MV-4-11 (cell line): ENCODE measurements around the gene RAB28.

Experiments used
- DNase-seq: peaks from one replicate; lab custom pipeline; 2025; lab: John Stamatoyannopoulos, UW

Gene RAB28

GRCh38 chr4:13371048-13371447 lies 113.1 kb downstream of the RAB28 start:
- no peak for DNase-seq

- no peak for DNase-seq
Observed at GRCh38 chr4:13368217-13368616, 115.9 kb downstream of the RAB28 start.

DNA sequence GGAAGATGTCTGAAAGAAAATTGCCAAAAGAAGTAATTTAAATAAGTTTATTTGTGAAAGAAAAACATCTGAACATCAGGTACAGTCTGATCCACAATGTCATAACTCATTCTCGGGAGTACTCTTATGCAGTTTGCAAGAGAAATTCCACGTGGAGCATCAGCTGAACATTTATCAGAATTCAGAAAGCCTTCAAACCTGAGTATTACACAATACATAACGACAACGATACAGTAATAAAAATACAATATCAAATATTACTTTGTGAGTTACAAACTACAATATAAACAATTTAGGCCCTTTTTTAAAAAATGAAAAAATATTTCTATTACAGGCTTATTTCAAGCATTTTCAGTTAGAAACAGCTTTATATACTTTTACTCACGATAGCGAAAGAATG lies 116.4 kb downstream of the RAB28 start:
- no peak for DNase-seq

DNA sequence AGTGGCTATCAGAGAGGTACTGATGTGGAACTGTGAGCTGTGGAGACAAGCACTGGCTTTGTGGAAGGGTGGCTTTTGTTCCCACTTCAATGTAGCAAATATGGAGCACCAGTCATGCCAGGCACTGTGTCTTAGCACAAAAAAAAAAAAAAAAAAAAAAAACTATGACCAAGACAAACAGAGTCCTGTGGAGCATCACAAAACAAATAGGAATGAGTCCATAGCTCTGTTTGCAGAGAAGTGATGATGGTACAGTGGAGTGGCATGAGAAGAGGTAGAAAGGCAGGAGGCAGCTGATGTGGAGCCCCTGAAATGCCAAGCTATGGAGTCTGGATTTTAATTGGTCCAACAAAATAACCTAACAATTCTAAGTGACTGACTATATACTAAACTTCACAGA lies 116.9 kb downstream of the RAB28 start:
- DNase-seq: no peak

GRCh38 chr4:13365195-13365594 lies 118.9 kb downstream of the RAB28 start:
- no peak for DNase-seq

DNA sequence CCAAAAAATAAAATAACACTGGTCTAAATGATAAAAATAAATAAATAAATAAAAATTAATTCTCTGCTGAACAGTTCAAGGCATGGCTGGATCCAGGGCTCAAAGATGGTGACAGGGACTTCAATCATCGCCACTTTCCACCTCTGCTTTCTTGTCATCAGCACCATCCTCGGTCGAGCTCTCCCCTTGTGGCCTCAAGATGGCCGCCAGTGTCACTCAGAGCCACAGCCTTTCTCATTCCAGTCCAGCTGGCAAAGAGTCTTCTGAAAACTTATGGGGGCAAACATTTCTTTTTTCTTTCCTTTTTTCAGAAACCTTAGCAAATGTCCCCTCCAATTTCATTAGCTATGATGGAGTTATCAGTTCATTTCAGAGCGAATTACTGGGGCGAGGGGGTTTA lies 119.5 kb downstream of the RAB28 start:
- DNase-seq: no peak

GRCh38 chr4:13364172-13364571 lies 120.0 kb downstream of the RAB28 start:
- no peak for DNase-seq

- DNase-seq: no peak
Observed at GRCh38 chr4:13359809-13360208, 124.3 kb downstream of the RAB28 start.

DNA sequence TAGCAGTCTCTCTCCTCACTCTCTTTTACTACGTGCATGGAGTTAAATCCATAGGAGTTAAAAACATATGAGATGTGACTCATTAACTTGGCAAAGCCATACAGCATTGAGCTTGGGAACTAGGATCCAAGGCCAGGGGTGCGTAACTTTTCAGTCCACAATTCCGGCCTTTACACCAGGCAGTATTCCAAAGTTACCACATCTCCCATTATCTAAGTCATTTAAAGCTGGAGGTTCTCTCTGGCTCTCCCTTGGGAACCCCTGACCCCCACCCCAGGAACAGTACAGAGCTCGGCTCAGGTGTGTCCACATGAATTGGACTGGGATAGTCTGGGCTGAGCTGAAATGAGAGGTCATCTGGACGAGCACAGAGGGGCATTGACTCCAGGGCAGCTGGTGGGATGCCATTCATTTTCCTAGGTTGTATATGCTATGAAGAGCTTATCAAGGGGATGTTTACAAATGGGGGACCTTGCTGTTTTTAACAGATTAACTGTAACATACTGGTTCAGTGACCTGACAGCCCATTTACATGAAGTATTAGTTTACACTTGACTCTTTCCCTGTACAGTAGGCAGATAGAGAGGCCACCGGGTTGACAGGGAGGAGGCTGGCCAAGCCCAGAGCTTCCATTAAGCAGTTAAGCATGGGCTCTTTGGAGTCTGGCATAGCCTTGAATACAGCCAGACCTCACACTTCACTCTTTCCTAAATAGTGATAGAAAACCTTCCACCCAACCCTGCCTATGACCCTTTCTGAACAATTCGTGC lies 128.8 kb downstream of the RAB28 start:
- no peak for DNase-seq

GRCh38 chr4:13349096-13349495 lies 135.0 kb downstream of the RAB28 start:
- no peak for DNase-seq

GRCh38 chr4:13348216-13348615 lies 135.9 kb downstream of the RAB28 start:
- DNase-seq: no peak

- DNase-seq: no peak
Observed at GRCh38 chr4:13347517-13348125, 136.5 kb downstream of the RAB28 start.

- no peak for DNase-seq
Observed at GRCh38 chr4:13344216-13344615, 139.9 kb downstream of the RAB28 start.

DNA sequence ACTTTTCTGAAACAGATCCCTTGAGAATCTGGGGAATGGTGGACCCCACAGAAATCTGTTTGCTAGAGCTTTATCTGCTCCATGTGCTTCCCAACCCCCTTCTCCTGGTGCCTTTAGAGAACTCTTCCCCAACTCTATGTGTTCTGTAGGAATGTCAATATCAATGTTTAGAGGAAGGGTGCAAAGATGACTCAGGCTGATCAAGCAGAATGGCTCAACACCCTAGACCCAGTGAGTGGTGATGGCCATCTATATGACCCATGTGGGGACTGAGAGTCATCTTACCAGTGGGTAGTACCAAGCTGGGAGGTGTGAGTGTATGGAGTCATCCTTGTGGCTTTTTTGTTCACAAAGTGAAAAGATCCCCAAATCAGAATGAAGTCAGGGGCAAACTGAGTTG lies 143.5 kb downstream of the RAB28 start:
- DNase-seq: no peak

DNA sequence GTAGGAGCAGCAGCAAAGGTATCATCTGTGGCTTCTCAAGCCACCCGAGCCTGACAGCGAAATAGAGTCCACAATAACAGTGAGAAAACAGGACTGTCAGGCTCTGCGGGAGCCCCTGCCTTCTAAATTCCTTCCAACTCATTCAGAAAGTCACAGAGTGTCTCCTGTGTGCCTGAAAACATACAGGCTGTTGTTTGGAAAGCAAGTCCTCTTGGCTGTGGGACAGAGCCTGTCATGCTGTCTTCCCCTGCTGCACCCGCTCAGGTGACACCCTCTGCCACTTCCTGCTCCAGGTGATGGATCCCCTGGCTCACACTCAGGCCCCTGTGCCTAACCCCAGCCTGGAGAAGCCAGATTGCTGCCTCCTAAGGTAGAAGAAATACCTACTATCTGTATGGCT lies 152.3 kb downstream of the RAB28 start:
- DNase-seq: no peak

- no peak for DNase-seq
Observed at GRCh38 chr4:13329963-13330362, 154.2 kb downstream of the RAB28 start.

- DNase-seq: no peak
Observed at GRCh38 chr4:13329340-13329850, 154.7 kb downstream of the RAB28 start.

DNA sequence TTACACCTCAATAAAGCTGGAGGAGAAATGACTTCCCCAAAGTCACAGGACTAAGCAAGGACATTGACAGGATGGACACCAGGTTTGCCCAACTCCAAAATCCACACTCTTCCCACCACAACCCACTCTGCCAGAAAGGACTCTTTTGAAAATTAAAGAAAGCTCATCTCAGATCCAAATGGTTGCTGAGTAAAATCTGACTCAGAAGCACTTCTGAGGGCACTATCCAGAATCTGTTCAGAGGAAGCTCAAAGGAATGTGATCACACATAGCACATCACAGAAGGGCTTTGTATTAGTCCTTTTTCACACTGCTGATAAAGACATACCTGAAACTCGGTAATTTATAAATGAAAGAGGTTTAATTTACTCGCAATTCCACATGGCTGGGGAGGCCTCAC lies 155.5 kb downstream of the RAB28 start:
- no peak for DNase-seq

GRCh38 chr4:13327991-13328390 lies 156.1 kb downstream of the RAB28 start:
- DNase-seq: no peak

- no peak for DNase-seq
Observed at GRCh38 chr4:13325744-13326143, 158.4 kb downstream of the RAB28 start.

DNA sequence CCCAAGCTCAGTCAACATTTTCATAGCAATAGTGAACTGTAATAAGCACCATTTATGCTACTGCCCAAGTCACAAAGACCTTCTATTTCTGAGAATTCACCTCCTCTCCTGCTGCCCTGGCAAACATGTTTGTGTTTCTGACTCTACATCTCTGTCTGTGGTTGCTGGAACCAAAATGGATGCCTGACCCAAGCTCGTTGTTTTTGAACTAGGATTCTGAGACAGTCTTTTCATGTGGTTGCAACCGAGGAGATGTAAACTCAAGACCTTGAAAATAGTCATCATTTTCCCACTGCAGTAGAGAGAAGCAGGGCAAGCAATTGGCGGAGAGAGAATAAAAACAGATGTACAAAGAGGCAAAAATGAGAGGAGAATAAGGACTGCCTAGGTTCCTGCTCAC lies 160.2 kb downstream of the RAB28 start:
- DNase-seq: no peak

DNA sequence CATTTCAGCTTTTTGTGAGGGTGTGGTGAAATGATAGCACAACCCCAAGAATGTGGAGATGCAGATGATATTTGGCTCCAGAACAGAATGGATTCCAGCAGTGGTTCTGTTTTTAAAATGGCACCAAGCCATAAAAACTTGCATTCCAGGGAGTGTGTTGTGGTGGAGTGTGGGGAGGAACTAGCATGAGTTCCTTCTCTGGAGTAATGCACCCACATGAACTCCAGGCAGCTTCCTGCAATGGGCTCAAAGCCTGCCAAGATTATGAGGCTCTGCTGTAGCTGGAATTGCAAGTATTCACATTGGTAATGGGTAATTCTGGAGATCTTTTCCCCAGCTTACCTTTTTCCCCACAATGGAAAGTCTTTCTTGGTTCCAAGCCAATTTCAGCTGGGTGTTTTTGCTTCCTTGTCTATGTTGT lies 161.4 kb downstream of the RAB28 start:
- DNase-seq: no peak
